ENCODE measurements around the gene SUPV3L1.

Gene SUPV3L1

GRCh38 chr10:69202332-69202731 lies 22.3 kb downstream of the SUPV3L1 start:
- no peak for DNase-seq (ENCODE audit: low spot score)

DNA sequence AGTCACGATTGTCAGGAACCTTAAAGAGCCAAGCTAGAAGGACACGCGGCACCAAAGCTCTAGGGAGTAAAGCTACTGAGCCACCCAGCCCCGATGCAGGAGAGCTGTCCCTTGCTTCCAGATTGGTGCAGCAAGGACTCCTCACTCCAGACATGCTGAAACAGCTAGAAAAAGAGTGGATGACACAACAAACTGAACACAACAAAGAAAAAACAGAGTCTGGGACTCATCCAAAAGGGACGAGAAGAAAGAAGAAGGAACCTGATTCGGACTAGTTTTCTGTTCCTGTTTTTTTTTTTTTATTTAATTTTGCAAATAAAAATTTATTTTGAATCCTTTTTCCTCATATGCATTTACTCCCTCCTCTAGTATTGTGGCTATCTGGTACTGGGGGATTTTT lies 28.7 kb downstream of the SUPV3L1 start:
- no peak for DNase-seq (ENCODE audit: low spot score)

GRCh38 chr10:69209787-69210484 lies 29.9 kb downstream of the SUPV3L1 start:
- no peak for DNase-seq (ENCODE audit: low spot score)

DNA sequence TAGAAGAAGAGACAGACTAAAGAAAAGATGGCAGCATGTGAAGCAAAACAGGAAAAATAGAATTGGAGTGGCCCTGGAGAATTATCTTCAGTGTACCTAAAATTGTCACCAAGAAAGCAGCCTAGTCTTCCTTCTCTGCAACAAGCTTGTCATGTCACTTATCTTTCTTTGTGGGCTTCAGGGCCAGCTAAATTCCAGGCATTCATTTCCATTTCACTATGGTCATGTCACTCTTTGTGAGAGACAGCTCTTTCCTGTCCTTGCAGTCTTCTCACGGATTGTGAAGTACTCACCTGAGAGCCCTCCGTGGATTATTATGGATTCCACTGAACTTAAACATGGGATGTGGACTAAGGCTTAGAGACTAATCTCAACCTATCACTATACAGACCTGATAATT lies 31.1 kb downstream of the SUPV3L1 start:
- DNase-seq (ENCODE audit: low spot score), result no peak

DNA sequence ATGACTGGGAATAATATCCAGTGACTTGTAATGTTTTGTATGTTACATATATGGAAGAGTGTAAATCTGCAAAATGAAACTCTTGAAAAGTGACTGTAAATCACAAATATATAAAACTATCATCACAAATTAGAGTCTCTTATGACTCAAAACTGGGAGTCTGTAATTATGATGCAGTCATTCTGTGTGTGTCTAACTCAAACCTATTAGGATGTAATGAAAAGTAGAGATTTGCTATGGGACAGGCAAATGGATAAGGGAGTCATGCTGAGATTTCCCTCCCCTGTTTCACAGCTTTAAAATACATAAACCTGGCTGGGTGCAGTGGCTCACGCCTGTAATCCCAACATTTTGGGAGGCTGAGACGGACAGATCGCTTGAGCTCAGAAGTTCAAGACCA lies 31.5 kb downstream of the SUPV3L1 start:
- no peak for DNase-seq (ENCODE audit: low spot score)

- no peak for DNase-seq (ENCODE audit: low spot score)
Measured at GRCh38 chr10:69213591-69214311, 33.7 kb downstream of the SUPV3L1 start.

DNA sequence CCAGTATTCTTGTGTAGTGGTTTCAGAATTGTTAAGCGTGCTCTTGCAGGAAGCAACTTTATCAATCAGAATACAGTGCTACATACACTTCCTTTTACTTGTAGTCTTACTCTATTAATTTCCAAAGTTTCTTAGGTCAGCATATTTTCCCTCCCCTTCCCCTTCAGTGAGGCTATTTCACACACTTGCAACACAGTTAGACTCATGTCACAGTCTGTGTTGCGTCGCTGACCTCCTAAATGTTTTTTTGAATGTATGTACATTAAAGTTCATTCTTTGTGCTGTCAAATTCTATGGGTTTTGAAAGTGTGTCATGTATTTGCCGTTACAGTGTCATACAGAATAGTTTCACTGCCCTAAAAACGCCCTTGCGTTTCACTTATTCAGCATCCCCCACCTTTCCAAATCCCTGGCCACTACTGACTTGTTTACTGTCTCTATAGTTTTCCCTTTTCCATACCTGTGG lies 34.7 kb downstream of the SUPV3L1 start:
- DNase-seq (ENCODE audit: low spot score), result no peak

- DNase-seq (ENCODE audit: low spot score), result no peak
Measured at GRCh38 chr10:69215405-69216171, 35.6 kb downstream of the SUPV3L1 start.

DNA sequence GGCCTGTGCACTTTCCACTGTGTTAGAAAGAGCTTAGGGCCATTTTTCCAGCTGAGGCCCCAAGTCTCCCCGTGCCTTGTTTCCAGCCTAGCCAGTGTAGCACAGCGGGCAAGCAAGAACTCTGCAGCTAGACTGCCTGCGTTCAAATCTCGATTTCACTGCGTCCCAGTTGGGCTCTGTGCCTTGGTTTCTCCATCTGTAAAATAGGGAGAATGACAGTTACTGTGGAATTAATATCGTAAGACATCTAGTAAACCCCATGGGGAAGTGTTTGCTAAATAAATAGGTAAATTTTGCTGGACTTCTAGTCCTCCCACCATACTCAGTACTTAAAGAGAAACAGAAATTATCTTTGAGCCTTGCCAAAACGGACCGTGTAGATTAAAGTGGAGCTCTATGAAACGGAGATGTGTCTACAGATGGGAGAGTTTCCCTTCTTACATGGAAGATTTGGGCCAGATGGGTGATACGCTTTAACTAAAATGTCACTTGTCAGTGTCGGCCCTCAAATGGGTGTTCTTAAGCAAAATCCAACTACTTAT lies 36.6 kb downstream of the SUPV3L1 start:
- DNase-seq (ENCODE audit: low spot score), result no peak

DNA sequence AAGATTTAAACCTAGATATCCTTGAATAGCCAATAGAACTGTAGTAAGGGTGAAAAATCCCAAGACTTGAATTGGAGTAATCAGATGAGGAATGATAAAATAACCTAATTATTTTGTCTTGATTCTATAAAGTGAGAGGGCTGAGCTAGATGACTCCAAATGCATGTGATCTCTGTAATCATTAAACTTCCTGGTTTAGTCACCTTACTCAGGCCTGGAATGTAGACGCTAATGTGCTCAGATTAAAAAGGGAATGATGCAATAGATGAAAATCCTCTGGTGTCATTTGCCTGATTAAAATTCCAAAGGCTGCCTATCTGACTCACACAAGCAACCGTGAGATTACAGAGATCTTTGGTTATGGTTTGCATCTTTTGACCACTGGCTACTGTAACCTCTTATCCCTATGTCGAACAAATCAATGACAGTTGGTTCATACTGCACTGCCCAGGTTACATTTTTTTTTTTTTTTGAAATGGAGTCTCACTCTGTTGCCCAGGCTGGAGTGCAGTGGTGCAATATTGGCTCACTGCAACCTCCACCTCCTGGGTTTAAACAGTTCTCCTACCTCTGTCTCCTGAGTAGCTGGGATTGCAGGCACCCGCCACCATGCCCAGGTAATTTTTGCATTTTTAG lies 37.2 kb downstream of the SUPV3L1 start:
- no peak for DNase-seq (ENCODE audit: low spot score)

GRCh38 chr10:69218831-69219230 lies 38.8 kb downstream of the SUPV3L1 start:
- DNase-seq (ENCODE audit: low spot score), result no peak

GRCh38 chr10:69220041-69220451 lies 40.0 kb downstream of the SUPV3L1 start, which contains the start of gene HKDC1:
Gene HKDC1, plus strand, starts transcription at chr10:69220332. Its CDS starts 104 bp downstream, at chr10:69220436.
- DNase-seq (ENCODE audit: low spot score), result no peak

DNA sequence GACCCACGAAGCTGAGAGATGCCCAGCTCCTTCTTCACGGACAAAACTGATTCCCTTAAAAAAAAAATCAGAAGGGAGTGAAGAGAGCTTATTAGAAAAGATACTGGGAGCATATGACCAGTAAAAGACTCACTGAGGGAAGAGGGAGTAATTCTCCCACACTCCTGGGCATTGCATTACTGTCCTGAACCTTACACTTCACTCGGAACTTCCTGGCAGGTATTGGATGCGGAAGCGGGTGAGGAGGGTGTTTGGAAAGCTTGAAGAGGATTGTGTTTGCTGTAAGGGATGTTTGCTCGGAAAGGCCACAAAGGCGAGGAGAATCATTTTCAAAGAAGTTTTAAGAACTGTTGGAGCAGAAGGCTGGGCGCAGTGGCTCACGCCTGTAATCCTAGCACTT lies 40.5 kb downstream of the SUPV3L1 start:
- no peak for DNase-seq (ENCODE audit: low spot score)

DNA sequence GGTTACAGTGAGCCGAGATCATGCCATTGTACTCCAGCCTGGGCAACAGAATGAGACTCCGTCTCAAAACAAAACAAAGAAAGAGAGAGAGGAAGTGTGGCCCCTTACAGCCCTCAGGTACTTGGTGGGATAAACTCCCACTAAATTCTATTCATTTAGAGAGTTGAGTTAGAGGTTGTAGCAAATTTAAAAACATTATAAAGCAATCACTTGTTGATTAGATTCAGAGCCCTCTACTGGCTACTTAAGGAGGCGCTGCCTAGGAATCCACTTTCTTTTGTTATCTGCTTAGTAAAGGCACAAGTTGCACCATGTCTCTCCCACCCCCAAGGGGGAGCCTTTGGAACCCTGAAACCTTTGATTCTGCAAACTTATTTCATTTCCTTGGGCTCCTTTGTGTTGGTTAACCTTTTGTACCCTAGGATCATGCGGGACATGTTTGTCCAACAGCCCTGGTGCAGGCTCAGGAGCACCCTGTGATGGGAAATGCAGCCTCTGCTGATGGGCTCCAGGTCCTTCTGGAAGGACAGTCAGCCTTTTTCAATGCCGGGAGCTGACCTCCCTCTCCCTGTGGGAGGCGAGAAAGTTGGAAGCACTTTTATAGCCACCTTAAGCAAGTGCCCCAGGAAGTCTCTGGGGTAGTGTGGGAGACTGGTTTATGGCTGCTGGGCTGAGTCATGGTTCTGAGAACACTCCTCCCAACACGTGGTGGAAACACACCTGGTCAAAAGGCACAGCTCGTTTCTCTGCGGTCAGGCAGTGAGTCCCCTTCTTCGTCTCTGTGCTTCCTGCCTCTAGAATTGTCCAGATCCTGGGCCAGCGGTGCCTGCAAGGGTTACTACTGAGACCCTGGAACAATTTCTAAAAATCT lies 42.4 kb downstream of the SUPV3L1 start:
- DNase-seq (ENCODE audit: low spot score), result peak; percentile 52

GRCh38 chr10:69223028-69223342 lies 43.0 kb downstream of the SUPV3L1 start:
- DNase-seq (ENCODE audit: low spot score), result no peak

GRCh38 chr10:69224862-69225657 lies 45.0 kb downstream of the SUPV3L1 start:
- DNase-seq (ENCODE audit: low spot score), result no peak

DNA sequence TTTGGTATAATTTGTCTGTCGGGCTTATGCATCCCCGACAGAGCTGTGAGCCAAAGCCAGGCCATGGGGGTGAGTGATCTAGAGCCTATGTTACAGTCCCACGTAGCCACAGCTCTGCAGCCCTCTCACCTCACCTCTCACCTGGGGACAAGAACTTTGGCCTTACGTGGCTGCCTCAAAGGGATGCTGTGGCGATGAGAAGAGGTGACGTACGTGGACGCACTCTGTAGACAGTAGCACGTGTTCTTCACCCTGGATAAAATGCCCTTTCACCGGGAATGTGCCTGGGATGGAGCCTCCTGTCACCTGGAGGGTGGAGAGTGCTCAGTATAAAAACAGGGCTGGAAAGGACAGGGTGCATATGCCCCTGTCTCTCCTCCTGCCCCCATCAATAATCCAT lies 45.6 kb downstream of the SUPV3L1 start:
- DNase-seq (ENCODE audit: low spot score), result no peak

GRCh38 chr10:69226919-69227450 lies 47.0 kb downstream of the SUPV3L1 start:
- no peak for DNase-seq (ENCODE audit: low spot score)

GRCh38 chr10:69228151-69228550 lies 48.1 kb downstream of the SUPV3L1 start:
- DNase-seq (ENCODE audit: low spot score), result no peak

DNA sequence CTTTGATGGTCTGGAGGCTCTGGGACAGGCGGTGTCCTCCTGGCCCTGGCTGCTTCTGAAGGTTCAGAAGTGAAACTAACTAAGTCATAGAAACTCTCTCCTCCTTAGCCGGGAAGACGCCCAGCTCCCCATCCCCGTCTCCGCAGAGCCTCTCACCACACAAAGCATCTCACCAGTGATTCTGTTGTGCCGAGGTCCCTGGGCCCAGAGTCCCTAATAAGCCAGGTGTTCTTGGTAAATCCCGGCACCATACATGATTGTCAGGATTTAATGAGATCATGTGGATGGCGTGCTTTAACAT lies 49.5 kb downstream of the SUPV3L1 start:
- DNase-seq (ENCODE audit: low spot score), result no peak

Measured in cerebellar cortex (tissue), 1 donor.